ENCODE results near the gene MNT.
A peak's percentile ranks its signal among the peaks of the same experiment; 100 is the strongest.

DNA sequence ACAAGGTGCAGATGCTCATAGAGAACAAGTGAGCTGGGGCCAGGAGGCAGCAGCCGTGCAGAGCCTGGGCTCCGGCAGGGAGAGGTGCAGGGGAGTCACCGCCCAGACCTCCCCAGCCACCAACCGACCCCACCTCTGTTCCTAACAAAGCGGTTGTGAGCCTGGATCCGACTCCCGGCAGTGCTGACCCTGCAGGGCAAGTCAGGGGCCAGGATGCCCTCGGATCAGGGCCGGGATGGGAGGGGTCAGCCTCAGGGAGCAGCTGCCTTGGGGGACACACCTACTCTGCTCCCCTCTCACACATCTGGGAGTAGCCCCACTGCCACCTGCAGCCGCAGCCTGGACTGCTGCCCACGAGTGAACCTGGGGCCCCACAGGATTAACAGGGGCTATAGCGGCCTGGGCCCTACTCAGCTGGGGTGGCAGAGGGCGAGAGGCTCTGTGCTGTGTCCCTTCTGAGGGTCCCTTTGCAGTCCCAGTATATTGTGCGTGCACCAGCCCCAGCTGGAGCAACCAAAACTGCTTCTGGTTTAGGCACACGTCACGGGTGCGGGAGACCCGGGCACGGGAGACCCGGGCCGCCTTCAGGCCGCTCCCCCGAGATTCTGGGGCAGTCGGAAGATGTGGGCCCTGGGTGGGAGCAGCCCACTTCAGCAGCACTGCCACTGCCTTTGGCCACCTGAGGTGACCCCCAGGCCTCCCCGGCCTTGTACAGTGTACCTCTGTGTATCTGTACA lies 21.2 kb downstream of the MNT start:
- TF ChIP-seq POLR2AphosphoS5 (IDR thresholded peaks at IDR 0.05; ENCODE audit: low read depth, low read length) (0 out of 2 replicates have a peak, but pooled peaks have one; percentile 22), TAF1 (IDR thresholded peaks at IDR 0.05; ENCODE audit: borderline replicate concordance, insufficient read depth, low read length) (no peak)

Measured in PFSK-1 (cell line).